ENCODE measurements around the gene TRIM38. TPM values are rescaled to one million over a fixed set of nuclear protein-coding genes. Genes with fewer than 3 reads are reported as not detected.

Gene TRIM38
- total RNA-seq, 2 donors from 2014 or later, result 21.3 to 39.9 TPM

DNA sequence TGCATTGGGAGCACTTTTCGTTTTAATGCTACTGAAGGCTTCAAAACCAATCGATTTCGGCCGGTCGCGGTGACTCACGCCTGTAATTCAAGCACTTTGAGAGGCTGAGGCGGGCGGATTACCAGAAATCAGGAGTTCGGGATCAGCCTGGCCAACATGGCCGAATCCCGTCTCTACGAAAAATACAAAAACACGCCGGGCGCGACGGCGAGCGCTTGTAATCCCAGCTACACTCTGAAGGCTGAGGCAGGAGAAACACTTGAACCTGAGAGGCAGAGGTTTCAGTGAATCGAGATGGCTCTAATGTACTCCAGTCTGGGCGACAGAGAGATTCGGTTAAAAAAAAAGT lies 58.4 kb downstream of the TRIM38 start:
- no peak for ATAC-seq (replicated peaks in 1 of 2)
- peaks cover 67% of the 10 kb centered on the region for H3K4me1 Mint-ChIP-seq (ENCODE audit: low read depth)
- peak overlapping the region; percentile 100 for H3K27ac Mint-ChIP-seq
- no peaks in the 10 kb centered on the region for H3K27me3 Mint-ChIP-seq (ENCODE audit: low read depth)
- H3K36me3 Mint-ChIP-seq (ENCODE audit: insufficient read depth in 2 of 2), result peaks cover 0 to 1% of the 10 kb centered on the region in 2 donors
- peak overlapping the region; percentile 87 to 99 for H3K4me3 Mint-ChIP-seq
- no peaks in the 10 kb centered on the region for H3K9me3 Mint-ChIP-seq
- peak; percentile 68 to 70 for DNase-seq

GRCh38 chr6:26021350-26022131 lies 58.9 kb downstream of the TRIM38 start:
- DNase-seq (peak; percentile 90 to 93), ATAC-seq (replicated peaks in 1 of 2) (peak; percentile 58 to 66)
- Mint-ChIP-seq H3K4me3 (peak overlapping the region; percentile 87 to 99), H3K27ac (peak overlapping the region; percentile 100), H3K9me3 (no peaks in the 10 kb centered on the region), H3K36me3 (ENCODE audit: insufficient read depth in 2 of 2) (peaks cover 0 to 1% of the 10 kb centered on the region in 2 donors), H3K4me1 (ENCODE audit: low read depth) (peaks cover 69% of the 10 kb centered on the region), H3K27me3 (ENCODE audit: low read depth) (no peaks in the 10 kb centered on the region)

GRCh38 chr6:26022132-26022472 lies 59.5 kb downstream of the TRIM38 start:
- ATAC-seq (replicated peaks in 1 of 2) (no peak), DNase-seq (peak in 1 of 2 donors; percentile 40)
- H3K4me1 Mint-ChIP-seq (ENCODE audit: low read depth), result peaks cover 69% of the 10 kb centered on the region
- H3K36me3 Mint-ChIP-seq (ENCODE audit: insufficient read depth in 2 of 2), result peaks cover 0 to 1% of the 10 kb centered on the region in 2 donors
- H3K9me3 Mint-ChIP-seq, result no peaks in the 10 kb centered on the region
- H3K4me3 Mint-ChIP-seq, result peak overlapping the region; percentile 87 to 99
- H3K27ac Mint-ChIP-seq, result peak overlapping the region; percentile 100
- H3K27me3 Mint-ChIP-seq (ENCODE audit: low read depth), result no peaks in the 10 kb centered on the region

DNA sequence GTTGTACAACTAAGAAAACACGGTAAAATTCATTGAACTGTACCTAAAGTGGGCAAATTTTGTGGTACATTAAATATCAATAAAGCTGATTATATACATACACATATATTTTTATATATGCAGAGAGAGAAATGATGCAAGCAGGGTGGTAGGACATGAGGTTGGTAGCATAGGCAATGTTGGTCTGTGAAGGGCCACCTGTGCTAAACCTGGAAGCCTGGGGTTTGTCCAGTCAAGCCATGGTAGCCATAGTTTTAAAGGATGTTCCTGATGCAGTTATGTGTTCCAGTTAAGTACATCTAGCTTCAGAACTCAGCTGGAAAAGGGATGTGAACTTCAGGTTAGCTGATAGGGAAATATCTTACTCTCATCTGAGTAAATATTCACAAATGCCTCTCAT lies 60.1 kb downstream of the TRIM38 start:
- no peaks in the 10 kb centered on the region for H3K9me3 Mint-ChIP-seq
- peaks cover 71% of the 10 kb centered on the region for H3K4me1 Mint-ChIP-seq (ENCODE audit: low read depth)

DNA sequence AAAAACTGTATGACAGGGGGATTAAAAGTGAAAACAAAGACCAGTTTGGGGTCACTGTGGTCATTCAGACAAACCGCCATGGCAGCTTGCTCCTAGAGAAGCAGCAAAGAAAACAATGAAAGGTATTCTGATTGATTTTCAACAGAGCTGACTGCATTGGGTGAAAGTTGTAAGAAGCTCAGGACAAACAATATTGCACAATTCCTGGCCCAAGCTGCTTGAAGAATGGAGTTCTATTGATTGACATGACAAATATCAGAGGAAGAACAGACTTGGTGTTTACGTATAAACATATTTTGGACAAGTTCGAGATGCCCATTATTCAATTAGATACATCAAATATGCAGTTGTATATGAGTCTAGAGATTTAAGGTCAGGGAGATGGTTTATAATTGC lies 62.0 kb downstream of the TRIM38 start:
- DNase-seq (no peak), ATAC-seq (replicated peaks in 1 of 2) (no peak)
- no peak overlapping the region for H3K4me3 Mint-ChIP-seq
- H3K27me3 Mint-ChIP-seq (ENCODE audit: low read depth), result no peaks in the 10 kb centered on the region
- no peaks in the 10 kb centered on the region for H3K9me3 Mint-ChIP-seq
- H3K36me3 Mint-ChIP-seq (ENCODE audit: insufficient read depth in 2 of 2), result no peaks in the 10 kb centered on the region
- no peak overlapping the region for H3K27ac Mint-ChIP-seq
- H3K4me1 Mint-ChIP-seq (ENCODE audit: low read depth), result peaks cover 79% of the 10 kb centered on the region

More for the DNA sequence above, 60.1 kb downstream of the TRIM38 start:
- Mint-ChIP-seq H3K4me3 (peak overlapping the region; percentile 87 to 99), H3K36me3 (ENCODE audit: insufficient read depth in 2 of 2) (peaks cover 0 to 1% of the 10 kb centered on the region in 2 donors), H3K27ac (peak overlapping the region; percentile 64), H3K27me3 (ENCODE audit: low read depth) (no peaks in the 10 kb centered on the region)
- no peak for ATAC-seq (replicated peaks in 1 of 2)
- DNase-seq, result no peak

- Mint-ChIP-seq H3K36me3 (ENCODE audit: insufficient read depth in 2 of 2) (no peaks in the 10 kb centered on the region), H3K27ac (peak overlapping the region; percentile 94), H3K4me3 (peak overlapping the region; percentile 73 to 78), H3K27me3 (ENCODE audit: low read depth) (no peaks in the 10 kb centered on the region), H3K9me3 (no peaks in the 10 kb centered on the region), H3K4me1 (ENCODE audit: low read depth) (peaks cover 79% of the 10 kb centered on the region)
- DNase-seq (no peak), ATAC-seq (replicated peaks in 1 of 2) (no peak)
Observed at GRCh38 chr6:26025047-26025893, 62.7 kb downstream of the TRIM38 start.

- Mint-ChIP-seq H3K4me1 (ENCODE audit: low read depth) (peaks cover 81% of the 10 kb centered on the region), H3K9me3 (no peaks in the 10 kb centered on the region), H3K27ac (peak overlapping the region; percentile 94), H3K36me3 (ENCODE audit: insufficient read depth in 2 of 2) (no peaks in the 10 kb centered on the region), H3K27me3 (ENCODE audit: low read depth) (no peaks in the 10 kb centered on the region), H3K4me3 (peak overlapping the region; percentile 73 to 78)
- DNase-seq (peak; percentile 90), ATAC-seq (replicated peaks in 1 of 2) (peak; percentile 22 to 23)
Observed at GRCh38 chr6:26025894-26026832, 63.6 kb downstream of the TRIM38 start.

GRCh38 chr6:26026833-26027490 lies 64.4 kb downstream of the TRIM38 start:
- Mint-ChIP-seq H3K27ac (peak overlapping the region; percentile 94), H3K36me3 (ENCODE audit: insufficient read depth in 2 of 2) (no peaks in the 10 kb centered on the region), H3K27me3 (ENCODE audit: low read depth) (no peaks in the 10 kb centered on the region), H3K9me3 (no peaks in the 10 kb centered on the region), H3K4me3 (peak overlapping the region; percentile 73 to 78), H3K4me1 (ENCODE audit: low read depth) (peaks cover 84% of the 10 kb centered on the region)
- DNase-seq, result peak; percentile 94 to 96
- ATAC-seq (replicated peaks in 1 of 2), result peak; percentile 71 to 73

- Mint-ChIP-seq H3K4me1 (ENCODE audit: low read depth) (peaks cover 81% of the 10 kb centered on the region), H3K27ac (peak overlapping the region; percentile 94)
Observed at GRCh38 chr6:26027491-26028211, 65.0 kb downstream of the TRIM38 start.

DNA sequence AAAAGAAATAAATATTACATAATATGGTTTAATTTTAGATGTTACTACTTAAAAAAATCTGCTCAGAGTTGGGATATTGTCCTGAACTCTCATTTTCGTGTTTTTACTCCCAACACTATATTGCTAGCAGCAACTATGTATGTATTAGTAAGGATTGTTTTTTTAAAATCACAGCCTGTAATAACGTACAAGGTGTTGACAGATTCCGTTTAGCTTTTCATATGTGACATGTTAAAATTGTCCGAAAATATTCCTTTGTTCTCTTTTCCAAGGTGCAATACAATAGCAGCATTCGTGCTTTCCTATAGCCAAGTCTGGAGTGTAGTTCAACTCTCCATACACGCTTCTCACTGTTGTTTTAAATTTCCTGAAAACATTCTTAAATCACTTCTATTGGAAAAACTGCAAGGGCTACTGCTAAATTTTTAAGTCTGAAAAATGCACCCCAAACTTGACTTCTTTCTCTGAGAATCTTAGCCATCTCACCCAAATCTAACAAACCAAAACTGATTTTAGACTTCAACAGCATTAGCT lies 65.7 kb downstream of the TRIM38 start:
- peaks cover 82% of the 10 kb centered on the region for H3K4me1 Mint-ChIP-seq (ENCODE audit: low read depth)
- H3K4me3 Mint-ChIP-seq, result peak overlapping the region; percentile 62 to 99
- DNase-seq (no peak), ATAC-seq (replicated peaks in 1 of 2) (no peak)
- no peaks in the 10 kb centered on the region for H3K36me3 Mint-ChIP-seq (ENCODE audit: insufficient read depth in 2 of 2)
- H3K9me3 Mint-ChIP-seq, result no peaks in the 10 kb centered on the region
- no peaks in the 10 kb centered on the region for H3K27me3 Mint-ChIP-seq (ENCODE audit: low read depth)
- peak overlapping the region; percentile 94 for H3K27ac Mint-ChIP-seq

More at GRCh38 chr6:26027491-26028211, 65.0 kb downstream of the TRIM38 start:
- DNase-seq (no peak), ATAC-seq (replicated peaks in 1 of 2) (no peak)
- Mint-ChIP-seq H3K27me3 (ENCODE audit: low read depth) (no peaks in the 10 kb centered on the region), H3K36me3 (ENCODE audit: insufficient read depth in 2 of 2) (no peaks in the 10 kb centered on the region), H3K9me3 (no peaks in the 10 kb centered on the region), H3K4me3 (peak overlapping the region; percentile 73 to 78)

DNA sequence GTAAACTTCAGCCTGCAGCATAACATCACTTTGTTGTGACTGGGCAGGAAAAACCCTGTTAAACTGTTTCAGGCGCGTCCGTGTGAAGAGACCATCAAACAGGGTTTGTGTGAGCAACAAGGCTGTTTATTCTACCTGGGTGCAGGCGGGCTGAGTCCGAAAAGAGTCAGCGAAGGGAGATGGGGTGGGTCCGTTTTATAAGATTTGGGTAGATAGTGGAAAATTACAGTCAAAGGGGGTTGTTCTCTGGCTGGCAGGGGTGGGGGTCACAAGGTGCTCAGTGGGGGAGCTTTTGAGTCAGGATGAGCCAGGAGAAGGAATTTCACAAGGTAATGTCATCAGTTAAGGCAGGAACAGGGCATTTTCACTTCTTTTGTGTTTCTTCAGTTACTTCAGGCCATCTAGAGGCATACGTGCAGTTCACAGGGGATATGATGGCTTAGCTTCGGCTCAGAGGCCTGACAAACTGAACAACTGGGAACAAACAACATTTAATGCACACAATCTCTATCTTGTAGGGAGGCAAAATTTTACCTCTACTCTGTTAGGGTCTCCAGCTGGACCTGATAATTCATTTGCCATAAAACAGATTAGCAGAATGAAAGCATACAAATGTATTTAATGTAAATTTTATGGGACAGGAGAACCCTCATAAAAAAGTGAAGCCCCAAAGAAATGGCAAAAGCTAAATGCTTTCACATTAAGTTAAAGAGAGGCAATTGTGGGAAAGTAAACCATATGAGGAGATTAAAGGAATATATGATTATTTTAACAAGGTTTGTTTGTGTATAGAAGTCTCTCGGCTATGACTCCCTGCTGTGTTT lies 66.4 kb downstream of the TRIM38 start:
- H3K36me3 Mint-ChIP-seq (ENCODE audit: insufficient read depth in 2 of 2), result no peaks in the 10 kb centered on the region
- peak overlapping the region; percentile 62 to 99 for H3K4me3 Mint-ChIP-seq
- ATAC-seq (replicated peaks in 1 of 2) (no peak), DNase-seq (no peak)
- no peaks in the 10 kb centered on the region for H3K9me3 Mint-ChIP-seq
- H3K27me3 Mint-ChIP-seq (ENCODE audit: low read depth), result no peaks in the 10 kb centered on the region
- peaks cover 88% of the 10 kb centered on the region for H3K4me1 Mint-ChIP-seq (ENCODE audit: low read depth)
- peak overlapping the region; percentile 55 for H3K27ac Mint-ChIP-seq

All from activated T-cell treated with anti-CD3 and anti-CD28 coated beads, Interleukin-2, amount 50 U/mL, for 72 hours (primary cell).